HFFc6 (cell line): ENCODE results near the gene SYMPK. TPM values are rescaled to one million over a fixed set of nuclear protein-coding genes. Genes with fewer than 3 reads are reported as not detected.
A peak's percentile ranks its signal among the peaks of the same experiment; 100 is the strongest.
"Not testable (repeated sequence)": the region's sequence is repeated elsewhere in the genome, so short reads cannot be mapped to it uniquely, and the experiment has no call there.

Source experiments
- DNase-seq: peaks from one replicate; pipeline ENCODE4 v3.0.0-alpha.2; 2018
- H3K27ac Mint-ChIP-seq: 2 replicates; pipeline ENCODE4 v1.8.0; 2020; ENCODE audit warnings: mild to moderate bottlenecking, mixed read lengths
- H3K27me3 Mint-ChIP-seq: 2 replicates; pipeline ENCODE4 v1.8.0; 2021; ENCODE audit warnings: mild to moderate bottlenecking, moderate library complexity, mixed read lengths; ENCODE audit not compliant: insufficient read depth
- H3K36me3 Mint-ChIP-seq: 2 replicates; pipeline ENCODE4 v1.8.0; 2021; ENCODE audit warnings: low read depth, mixed read lengths
- H3K4me1 Mint-ChIP-seq: 2 replicates; pipeline ENCODE4 v1.8.0; 2020; ENCODE audit warnings: low read depth, mixed read lengths
- H3K4me3 Mint-ChIP-seq: 2 replicates; pipeline ENCODE4 v1.8.0; 2020; ENCODE audit warnings: mild to moderate bottlenecking, moderate library complexity, mixed read lengths
- H3K9me3 Mint-ChIP-seq: 2 replicates; pipeline ENCODE4 v1.8.0; 2020; ENCODE audit warnings: mild to moderate bottlenecking, mixed read lengths
- CTCF ChIP-seq: fragments of 200-600 bp; sonication (generic); IDR thresholded peaks from 2 replicates; pipeline ENCODE4 v1.5.0; 2021; ENCODE audit warnings: antibody characterized with exemption, mild to moderate bottlenecking
- total RNA-seq, 6 experiments: library from RNA; stranded (reverse); fragmentation: NEBNext Ultra II Directional; extraction: Animal tissue kit (Norgen Biotek cat#: 25700); gene quantifications; 2 replicates in 1 of 6; 3 replicates in 5 of 6; pipeline ENCODE4 v1.2.3, GENCODE V29; 2021

The SYMPK gene
- total RNA-seq, 6 experiments from 2014 or later = 59.6 to 74.8 (median 66.0) TPM

DNA sequence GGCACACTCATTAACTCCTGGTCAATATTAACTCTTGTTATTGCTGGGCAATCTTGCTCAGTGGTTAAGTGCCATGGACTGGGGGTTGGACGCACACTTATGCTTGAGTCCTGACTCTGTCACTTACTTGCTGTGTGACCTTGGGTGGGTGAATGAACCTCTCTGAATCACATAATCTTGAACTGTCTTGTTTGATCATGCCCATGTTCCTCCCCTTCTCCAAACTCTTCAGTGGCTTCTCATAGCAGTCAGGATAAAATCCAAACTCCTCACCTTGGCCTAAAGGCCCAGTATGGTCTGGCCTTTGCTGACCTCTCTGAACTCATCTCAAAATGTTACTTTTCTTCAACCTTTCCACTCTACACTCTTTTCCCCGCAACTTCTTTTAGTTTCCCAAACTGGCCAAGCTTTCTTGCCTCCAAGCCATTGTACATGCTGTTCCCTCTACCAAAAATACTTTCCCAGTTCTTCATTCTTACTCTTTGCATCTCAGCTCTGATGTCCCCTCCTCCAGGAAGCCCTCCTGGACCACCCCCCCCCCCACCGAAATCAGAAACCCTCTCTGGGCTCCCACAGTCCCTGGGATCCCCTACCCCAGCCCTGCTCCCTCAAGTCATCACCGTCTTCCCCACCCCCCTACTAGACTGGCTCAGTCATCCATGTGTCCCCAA, 37.1 kb upstream of the SYMPK start:
- DNase-seq = no peak
- TF ChIP-seq CTCF = no peak
- Mint-ChIP-seq H3K36me3 (peaks cover 18% of the 10 kb centered on the region), H3K27ac (no peak overlapping the region), H3K4me3 (peak overlapping the region; percentile 59), H3K4me1 (peaks cover 9% of the 10 kb centered on the region; the same call in 1 of the 2 replicates), H3K27me3 (peaks cover 1% of the 10 kb centered on the region; the same call in 1 of the 2 replicates), H3K9me3 (no peaks in the 10 kb centered on the region)

- peaks cover 21% of the 10 kb centered on the region for H3K36me3 Mint-ChIP-seq
- H3K27me3 Mint-ChIP-seq = peaks cover 1% of the 10 kb centered on the region; the same call in 1 of the 2 replicates
- H3K27ac Mint-ChIP-seq = no peak overlapping the region
- H3K4me1 Mint-ChIP-seq = peaks cover 9% of the 10 kb centered on the region; the same call in 1 of the 2 replicates
- no peak for DNase-seq
- H3K9me3 Mint-ChIP-seq = no peaks in the 10 kb centered on the region
- H3K4me3 Mint-ChIP-seq = no peak overlapping the region
- no peak for TF ChIP-seq CTCF
Observed at GRCh38 chr19:45899253-45899652, 36.3 kb upstream of the SYMPK start.

- peaks cover 21% of the 10 kb centered on the region for H3K36me3 Mint-ChIP-seq
- no peak for DNase-seq
- H3K27me3 Mint-ChIP-seq = peaks cover 1% of the 10 kb centered on the region; the same call in 1 of the 2 replicates
- peaks cover 9% of the 10 kb centered on the region; the same call in 1 of the 2 replicates for H3K4me1 Mint-ChIP-seq
- no peak overlapping the region for H3K27ac Mint-ChIP-seq
- no peak overlapping the region for H3K4me3 Mint-ChIP-seq
- no peaks in the 10 kb centered on the region for H3K9me3 Mint-ChIP-seq
- no peak for TF ChIP-seq CTCF
Observed at GRCh38 chr19:45897261-45897812, 34.4 kb upstream of the SYMPK start.

- H3K9me3 Mint-ChIP-seq, DNase-seq, H3K27me3 Mint-ChIP-seq, H3K4me1 Mint-ChIP-seq, H3K27ac Mint-ChIP-seq, H3K4me3 Mint-ChIP-seq: not testable (repeated sequence)
- peaks cover 21% of the 10 kb centered on the region for H3K36me3 Mint-ChIP-seq
Observed at GRCh38 chr19:45895983-45896599, 33.1 kb upstream of the SYMPK start.

- Mint-ChIP-seq H3K4me1 (peaks cover 5% of the 10 kb centered on the region; the same call in 1 of the 2 replicates), H3K9me3 (no peaks in the 10 kb centered on the region), H3K27ac (no peak overlapping the region), H3K27me3 (no peaks in the 10 kb centered on the region), H3K36me3 (peaks cover 17% of the 10 kb centered on the region), H3K4me3 (no peak overlapping the region)
- no peak for TF ChIP-seq CTCF
- no peak for DNase-seq
Observed at GRCh38 chr19:45895519-45895972, 32.6 kb upstream of the SYMPK start.

DNA sequence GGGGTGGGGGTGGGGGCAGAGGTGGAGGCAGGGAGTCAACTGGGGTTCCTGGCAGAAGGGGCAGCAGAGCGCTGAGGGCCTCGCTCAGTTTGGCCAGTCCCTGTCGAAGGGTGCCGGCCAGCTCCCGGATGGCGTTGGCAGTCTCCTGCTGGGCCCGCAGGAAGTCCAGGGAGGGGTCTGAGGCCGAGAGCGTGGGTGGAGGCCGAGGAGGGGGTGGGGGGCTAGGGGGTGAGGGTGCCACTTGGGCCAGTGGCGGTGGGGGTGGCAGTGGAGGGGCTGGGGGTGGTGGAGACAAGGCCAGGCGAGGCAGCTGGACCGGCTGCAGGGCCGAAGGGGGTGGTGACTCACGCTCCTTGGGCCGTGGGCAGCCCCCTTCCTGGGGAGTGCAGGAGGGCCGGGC, 27.9 kb upstream of the SYMPK start:
- Mint-ChIP-seq H3K36me3 (peaks cover 9% of the 10 kb centered on the region), H3K27me3 (no peaks in the 10 kb centered on the region; the same call in 1 of the 2 replicates), H3K4me1 (peaks cover 7% of the 10 kb centered on the region), H3K4me3 (no peak overlapping the region), H3K27ac (no peak overlapping the region), H3K9me3 (no peaks in the 10 kb centered on the region)
- no peak for DNase-seq
- no peak for TF ChIP-seq CTCF
